DND-41 (cell line): ENCODE data around the gene NTM.

Experiments used
- CTCF ChIP-seq: IDR thresholded peaks from 2 replicates; pipeline ENCODE4 v1.5.1; 2012; ENCODE audit warnings: borderline replicate concordance, low read length, moderate library complexity, mild to moderate bottlenecking; ENCODE audit not compliant: poor library complexity, severe bottlenecking; ENCODE audit errors: extremely low read depth
- EZH2 ChIP-seq: IDR thresholded peaks from 3 replicates; pipeline ENCODE4 v1.6.1; 2012; ENCODE audit warnings: borderline replicate concordance, low read depth, mild to moderate bottlenecking, moderate library complexity, low read length, inconsistent platforms; ENCODE audit not compliant: severe bottlenecking

GRCh38 chr11:131581046-131581445 lies 210.6 kb downstream of the NTM start:
- TF ChIP-seq CTCF = no peak
- TF ChIP-seq EZH2 = no peak
